Parathyroid adenoma (tissue), 2 donors: ENCODE measurements around the gene CAP2.
"Not testable (repeated sequence)": the region's sequence is repeated elsewhere in the genome, so short reads cannot be mapped to it uniquely, and the experiment has no call there.

Source experiments
- H2AFZ ChIP-seq: fragments of 300-600 bp; sonication (generic); one replicate; pipeline ENCODE4 v1.7.0; 2017; ENCODE audit warnings: antibody characterized with exemption, mild to moderate bottlenecking
- H3K27ac ChIP-seq: fragments of 300-600 bp; sonication (generic); one replicate; pipeline ENCODE4 v1.7.0; 2017
- H3K27me3 ChIP-seq: fragments of 300-600 bp; sonication (generic); one replicate; pipeline ENCODE4 v1.7.0; 2017; ENCODE audit warnings: low read length; ENCODE audit not compliant: control insufficient read depth, insufficient read depth
- H3K36me3 ChIP-seq: fragments of 300-600 bp; sonication (generic); one replicate; pipeline ENCODE4 v1.7.0; 2017; ENCODE audit warnings: low read length; ENCODE audit not compliant: control insufficient read depth, insufficient read depth
- H3K4me1 ChIP-seq: fragments of 300-600 bp; sonication (generic); one replicate; pipeline ENCODE4 v1.7.0; 2017; ENCODE audit warnings: control low read depth
- H3K4me2 ChIP-seq: fragments of 300-600 bp; sonication (generic); one replicate; pipeline ENCODE4 v1.7.0; 2017; ENCODE audit warnings: low read length
- H3K4me3 ChIP-seq: fragments of 300-600 bp; sonication (generic); one replicate; pipeline ENCODE4 v1.7.0; 2017; ENCODE audit warnings: low read depth, low read length
- H3K79me2 ChIP-seq: fragments of 300-600 bp; sonication (generic); one replicate; pipeline ENCODE4 v1.7.0; 2017; ENCODE audit warnings: control low read depth
- H3K9ac ChIP-seq: fragments of 300-600 bp; sonication (generic); one replicate; pipeline ENCODE4 v1.7.0; 2017; ENCODE audit warnings: mild to moderate bottlenecking
- H3K9me3 ChIP-seq: fragments of 300-600 bp; sonication (generic); one replicate; pipeline ENCODE4 v1.7.0; 2017; ENCODE audit warnings: low read length; ENCODE audit not compliant: control insufficient read depth
- TF ChIP-seq, protein P1 (sequence below): fragments of 300-600 bp; sonication (generic); IDR thresholded peaks from one replicate; pipeline ENCODE4 v1.7.0; 2017; ENCODE audit warnings: antibody characterized with exemption, mild to moderate bottlenecking
- donor health status: primary hyperparathyroidism.

CAP2 gene

DNA sequence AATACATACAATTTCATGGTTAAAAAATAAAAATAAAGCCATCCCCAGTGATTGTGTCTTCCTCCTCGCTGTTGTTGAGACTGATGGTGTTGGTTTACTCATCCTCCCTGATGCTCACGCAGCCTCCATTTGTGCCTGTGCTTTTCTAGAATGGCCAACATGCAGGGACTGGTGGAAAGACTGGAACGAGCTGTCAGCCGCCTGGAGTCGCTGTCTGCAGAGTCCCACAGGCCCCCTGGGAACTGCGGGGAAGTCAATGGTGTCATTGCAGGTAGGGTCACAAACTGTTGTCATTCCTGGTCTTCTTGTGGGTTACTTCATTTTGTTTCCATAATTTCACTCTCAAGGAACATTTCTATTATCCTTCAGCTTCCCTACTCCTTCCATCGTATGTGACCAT is 28.0 kb downstream of the CAP2 start:
- TF ChIP-seq, protein P1, sequence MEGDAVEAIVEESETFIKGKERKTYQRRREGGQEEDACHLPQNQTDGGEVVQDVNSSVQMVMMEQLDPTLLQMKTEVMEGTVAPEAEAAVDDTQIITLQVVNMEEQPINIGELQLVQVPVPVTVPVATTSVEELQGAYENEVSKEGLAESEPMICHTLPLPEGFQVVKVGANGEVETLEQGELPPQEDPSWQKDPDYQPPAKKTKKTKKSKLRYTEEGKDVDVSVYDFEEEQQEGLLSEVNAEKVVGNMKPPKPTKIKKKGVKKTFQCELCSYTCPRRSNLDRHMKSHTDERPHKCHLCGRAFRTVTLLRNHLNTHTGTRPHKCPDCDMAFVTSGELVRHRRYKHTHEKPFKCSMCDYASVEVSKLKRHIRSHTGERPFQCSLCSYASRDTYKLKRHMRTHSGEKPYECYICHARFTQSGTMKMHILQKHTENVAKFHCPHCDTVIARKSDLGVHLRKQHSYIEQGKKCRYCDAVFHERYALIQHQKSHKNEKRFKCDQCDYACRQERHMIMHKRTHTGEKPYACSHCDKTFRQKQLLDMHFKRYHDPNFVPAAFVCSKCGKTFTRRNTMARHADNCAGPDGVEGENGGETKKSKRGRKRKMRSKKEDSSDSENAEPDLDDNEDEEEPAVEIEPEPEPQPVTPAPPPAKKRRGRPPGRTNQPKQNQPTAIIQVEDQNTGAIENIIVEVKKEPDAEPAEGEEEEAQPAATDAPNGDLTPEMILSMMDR = no peak
- Histone ChIP-seq H3K4me3 (no peak overlapping the region), H3K27ac (no peak overlapping the region), H3K27me3 (no peaks in the 10 kb centered on the region), H3K36me3 (no peaks in the 10 kb centered on the region), H3K9ac (no peak overlapping the region), H3K9me3 (no peaks in the 10 kb centered on the region), H3K4me2 (no peak overlapping the region), H3K79me2 (no peaks in the 10 kb centered on the region), H2AFZ (no peak overlapping the region), H3K4me1 (peaks cover 5% of the 10 kb centered on the region)

DNA sequence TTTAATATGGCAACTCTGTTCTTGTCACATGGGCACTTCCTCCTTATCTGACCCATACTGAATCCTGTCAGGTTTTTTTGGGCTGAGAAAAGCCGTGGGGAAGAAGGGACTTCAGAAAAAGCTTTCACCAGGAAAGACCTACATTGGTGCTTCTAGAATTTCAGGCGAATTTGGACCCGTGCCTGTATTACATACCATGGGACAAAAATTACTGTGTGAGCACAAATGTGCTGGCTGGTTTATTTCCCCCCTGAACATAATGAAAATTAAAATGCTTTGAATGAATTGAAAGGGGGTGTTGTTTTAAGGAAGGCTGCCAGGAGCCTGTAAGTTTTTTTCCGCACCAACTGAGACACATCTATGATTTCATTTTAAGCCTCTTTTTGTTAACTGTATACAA is 29.6 kb downstream of the CAP2 start:
- Histone ChIP-seq H3K27ac (no peak overlapping the region), H3K27me3 (no peaks in the 10 kb centered on the region), H3K4me1 (peaks cover 5% of the 10 kb centered on the region), H3K9ac (no peak overlapping the region), H3K9me3 (no peaks in the 10 kb centered on the region), H3K36me3 (no peaks in the 10 kb centered on the region), H3K4me2 (no peak overlapping the region), H2AFZ (no peak overlapping the region), H3K79me2 (no peaks in the 10 kb centered on the region), H3K4me3 (no peak overlapping the region)
- TF ChIP-seq, protein P1 = no peak

DNA sequence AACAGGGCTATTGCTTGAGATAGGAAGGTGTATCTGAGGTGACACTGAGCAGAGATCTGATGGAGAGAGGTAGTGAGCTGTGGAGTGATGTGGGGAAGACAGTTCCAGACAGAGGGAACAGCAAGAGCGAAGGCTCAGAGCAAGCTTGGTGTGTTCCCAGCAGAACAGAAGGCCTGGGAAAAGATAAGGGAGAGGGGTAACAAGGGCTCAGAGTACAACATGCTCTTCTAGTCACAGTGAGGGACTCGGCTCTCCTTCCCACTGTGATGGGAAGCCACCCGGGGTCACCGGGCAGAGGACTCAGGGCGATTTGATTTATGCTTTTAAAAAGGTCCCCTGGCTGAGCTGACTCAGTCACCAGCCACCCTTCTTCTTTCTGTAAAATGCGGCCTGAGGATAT is 33.7 kb downstream of the CAP2 start:
- H3K4me1 ChIP-seq = peaks cover 8% of the 10 kb centered on the region
- H2AFZ ChIP-seq = no peak overlapping the region

DNA sequence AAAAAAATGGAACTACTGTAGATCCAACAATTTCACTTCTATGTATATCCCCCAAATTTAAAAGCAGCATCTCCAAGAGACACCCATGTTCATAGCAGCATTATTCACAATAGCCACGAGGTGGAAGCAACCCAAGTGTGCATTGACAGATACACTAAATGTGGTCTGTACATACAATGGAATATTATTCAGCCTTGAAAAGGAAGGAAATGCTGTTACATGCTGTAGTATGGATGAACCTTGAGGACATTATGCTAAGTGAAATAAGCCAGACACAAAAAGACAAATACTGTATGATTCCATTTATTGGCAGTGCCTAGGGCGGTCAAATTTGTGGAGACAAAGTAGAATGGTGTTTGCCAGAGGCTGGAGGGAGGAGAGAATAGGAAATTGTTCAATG is 34.2 kb downstream of the CAP2 start:
- Histone ChIP-seq H3K9me3 (no peaks in the 10 kb centered on the region), H3K79me2 (no peaks in the 10 kb centered on the region), H3K9ac (no peak overlapping the region), H3K4me1 (peaks cover 12% of the 10 kb centered on the region), H3K4me2 (no peak overlapping the region), H3K4me3 (no peak overlapping the region), H3K36me3 (no peaks in the 10 kb centered on the region), H2AFZ (no peak overlapping the region), H3K27me3 (no peaks in the 10 kb centered on the region), H3K27ac (no peak overlapping the region)
- TF ChIP-seq, protein P1 = no peak

More for the DNA sequence above, 33.7 kb downstream of the CAP2 start:
- Histone ChIP-seq H3K27ac (no peak overlapping the region), H3K4me3 (no peak overlapping the region), H3K9ac (no peak overlapping the region), H3K4me2 (no peak overlapping the region), H3K9me3 (no peaks in the 10 kb centered on the region), H3K27me3 (no peaks in the 10 kb centered on the region), H3K79me2 (no peaks in the 10 kb centered on the region), H3K36me3 (no peaks in the 10 kb centered on the region)
- TF ChIP-seq, protein P1 = no peak

DNA sequence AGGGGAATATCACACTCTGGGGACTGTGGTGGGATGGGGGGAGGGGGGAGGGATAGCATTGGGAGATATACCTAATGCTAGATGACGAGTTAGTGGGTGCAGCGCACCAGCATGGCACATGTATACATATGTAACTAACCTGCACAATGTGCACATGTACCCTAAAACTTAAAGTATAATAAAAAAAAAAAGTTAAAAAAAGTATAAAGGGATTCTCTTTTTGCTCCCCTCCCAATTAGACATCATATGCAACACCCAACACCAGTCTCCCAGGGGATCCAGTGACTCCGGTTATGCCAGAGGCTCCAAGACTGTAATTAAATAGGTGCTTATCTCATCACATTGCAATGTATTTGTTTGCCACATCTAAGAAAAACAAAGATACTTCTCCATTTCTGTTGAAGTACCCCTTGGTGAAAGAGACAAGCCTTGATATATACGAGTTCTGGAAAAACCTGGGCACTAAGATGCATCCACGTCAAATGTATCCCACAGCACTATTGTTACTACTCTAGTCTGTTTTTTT is 35.3 kb downstream of the CAP2 start:
- not testable (repeated sequence) for H3K9ac ChIP-seq, H3K27ac ChIP-seq, H3K9me3 ChIP-seq, H3K4me3 ChIP-seq, H2AFZ ChIP-seq, H3K4me2 ChIP-seq, H3K36me3 ChIP-seq, H3K27me3 ChIP-seq, H3K79me2 ChIP-seq
- H3K4me1 ChIP-seq = peaks cover 12% of the 10 kb centered on the region
